HTERT RPE-1 (cell line): Measurements from ENCODE around the gene FHOD3.
"Not testable (repeated sequence)": the region's sequence is repeated elsewhere in the genome, so short reads cannot be mapped to it uniquely, and the experiment has no call there.

Source experiments
- in situ Hi-C: fragments of 300-500 bp; cut with MboI; formaldehyde crosslinking; loops from 4 replicates; pipeline ENCODE4 v1.14.3; 2020; ENCODE audit warnings: low sequenced_read_pairs

The FHOD3 gene

GRCh38 chr18:36719630-36720029 lies 422.1 kb downstream of the FHOD3 start:
- in situ Hi-C loops: no loop called here

GRCh38 chr18:36721351-36721750 lies 423.8 kb downstream of the FHOD3 start:
- in situ Hi-C loops: not testable (repeated sequence)

DNA sequence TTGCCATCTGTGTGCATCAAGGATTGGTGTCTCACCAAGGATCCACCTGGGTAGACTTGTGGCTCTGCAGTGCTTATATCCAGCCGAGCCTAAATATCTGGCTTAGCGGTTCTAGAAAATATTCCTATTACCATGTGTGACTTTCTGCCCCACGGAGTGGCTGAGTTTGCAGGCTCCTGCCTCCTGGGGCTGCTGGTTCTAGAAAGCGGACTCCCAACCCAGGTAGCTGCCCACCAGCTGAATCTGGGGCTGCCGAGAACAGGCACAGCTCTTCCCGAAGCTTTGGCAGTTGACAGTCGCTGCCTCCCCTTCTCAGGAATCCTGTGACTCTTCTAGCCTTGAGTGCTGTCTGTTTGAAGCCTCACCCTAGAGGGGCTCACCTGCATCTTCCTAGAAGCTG lies 426.7 kb downstream of the FHOD3 start:
- in situ Hi-C loops: no loop called here

- in situ Hi-C loops: no loop called here
These were observed 427.1 kb downstream of the FHOD3 start for GRCh38 chr18:36724591-36725001.

GRCh38 chr18:36728345-36728744 lies 430.8 kb downstream of the FHOD3 start:
- in situ Hi-C loops: no loop called here

- in situ Hi-C loops: no loop called here
These were observed 431.7 kb downstream of the FHOD3 start for GRCh38 chr18:36729197-36729596.

GRCh38 chr18:36732264-36732663 lies 434.8 kb downstream of the FHOD3 start:
- in situ Hi-C loops: no loop called here

GRCh38 chr18:36733150-36733549 lies 435.6 kb downstream of the FHOD3 start:
- in situ Hi-C loops: no loop called here

DNA sequence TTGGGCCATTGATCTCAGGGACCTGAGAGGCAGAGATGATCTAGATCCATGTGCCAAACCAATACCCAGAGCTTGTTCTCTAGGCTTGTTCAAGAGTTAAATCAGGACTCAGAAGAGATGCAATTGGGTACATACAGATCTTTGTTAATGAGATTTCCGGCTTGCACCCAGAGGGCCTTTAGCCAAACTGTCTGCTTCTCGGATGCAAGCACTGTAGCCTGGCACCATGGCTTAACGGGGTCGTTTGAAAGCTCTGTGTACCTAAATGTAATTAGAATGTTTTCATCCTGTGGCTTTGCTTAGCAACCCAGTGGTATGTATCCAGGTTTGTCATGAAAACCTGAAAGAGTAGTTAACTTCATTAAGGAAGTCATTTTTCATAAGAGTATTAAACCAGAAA lies 437.1 kb downstream of the FHOD3 start:
- in situ Hi-C loops: no loop called here

DNA sequence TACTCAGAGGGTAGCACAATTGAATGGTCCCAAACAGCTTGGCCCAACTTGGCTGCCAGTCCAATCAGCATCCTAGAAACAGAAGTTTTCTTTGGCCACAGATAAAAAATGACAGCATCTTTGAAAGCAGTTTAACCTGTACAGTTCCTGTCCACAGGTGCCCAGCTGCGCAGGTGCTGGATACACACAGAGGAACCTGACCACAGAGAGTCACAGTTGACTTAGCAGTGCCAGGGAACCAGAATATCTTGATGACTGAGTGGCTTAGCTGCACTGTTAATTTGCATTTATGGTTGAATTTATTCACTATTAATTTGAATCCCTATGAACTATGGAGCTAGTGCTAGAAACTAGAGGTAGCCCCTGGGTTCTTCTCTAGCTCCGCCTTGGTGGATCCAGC lies 437.6 kb downstream of the FHOD3 start:
- in situ Hi-C loops: no loop called here

- in situ Hi-C loops: no loop called here
These were observed 438.6 kb downstream of the FHOD3 start for GRCh38 chr18:36736094-36736493.

- in situ Hi-C loops: no loop called here
These were observed 439.8 kb downstream of the FHOD3 start for GRCh38 chr18:36737316-36737715.

GRCh38 chr18:36744261-36744876 lies 446.9 kb downstream of the FHOD3 start:
- in situ Hi-C loops: no loop called here

GRCh38 chr18:36745219-36745975 lies 447.9 kb downstream of the FHOD3 start:
- in situ Hi-C loops: no loop called here

GRCh38 chr18:36752929-36753865 lies 455.7 kb downstream of the FHOD3 start:
- in situ Hi-C loops: no loop called here

- in situ Hi-C loops: no loop called here
These were observed 458.7 kb downstream of the FHOD3 start for GRCh38 chr18:36756242-36756641.

- in situ Hi-C loops: no loop called here
These were observed 459.6 kb downstream of the FHOD3 start for GRCh38 chr18:36757081-36757480.

DNA sequence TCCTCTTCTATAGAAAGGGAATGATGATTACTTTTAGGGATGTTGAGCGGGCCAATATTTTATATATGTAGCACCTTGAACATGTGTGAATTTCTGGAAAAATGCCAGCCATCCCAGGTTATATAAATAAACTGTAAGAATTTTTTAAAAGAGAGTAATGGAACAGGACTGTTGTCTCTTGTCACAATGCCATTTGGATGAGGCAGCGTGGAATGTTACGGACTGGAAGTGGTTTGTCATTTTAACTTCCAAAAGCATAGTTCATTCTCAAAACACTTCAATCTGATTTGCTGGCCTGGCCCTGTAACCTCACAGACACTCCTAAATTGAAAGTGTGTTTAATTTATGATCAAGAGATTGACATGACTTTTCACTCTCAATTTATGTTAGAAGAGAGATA lies 460.5 kb downstream of the FHOD3 start:
- in situ Hi-C loops: no loop called here

DNA sequence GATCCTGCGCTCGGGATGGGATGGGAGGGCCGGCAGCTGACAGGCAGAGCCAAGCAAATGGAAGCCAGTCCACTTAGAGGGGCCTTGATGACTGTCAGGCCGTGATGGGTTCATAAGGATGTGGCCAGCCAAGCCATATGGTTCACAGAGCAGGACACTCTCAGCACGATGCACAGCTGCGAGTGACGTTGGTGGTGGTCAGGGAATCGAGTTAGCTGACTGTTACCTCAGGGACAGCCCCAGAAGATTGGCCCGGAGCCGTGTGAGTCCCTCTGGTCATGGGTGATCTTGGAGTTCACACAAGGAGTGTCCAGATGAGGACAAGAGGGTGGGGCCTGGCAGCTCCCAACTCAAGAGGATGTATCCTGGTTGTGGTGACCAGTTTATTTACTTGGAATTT lies 461.1 kb downstream of the FHOD3 start:
- in situ Hi-C loops: no loop called here

- in situ Hi-C loops: no loop called here
These were observed 461.8 kb downstream of the FHOD3 start for GRCh38 chr18:36759167-36759776.

DNA sequence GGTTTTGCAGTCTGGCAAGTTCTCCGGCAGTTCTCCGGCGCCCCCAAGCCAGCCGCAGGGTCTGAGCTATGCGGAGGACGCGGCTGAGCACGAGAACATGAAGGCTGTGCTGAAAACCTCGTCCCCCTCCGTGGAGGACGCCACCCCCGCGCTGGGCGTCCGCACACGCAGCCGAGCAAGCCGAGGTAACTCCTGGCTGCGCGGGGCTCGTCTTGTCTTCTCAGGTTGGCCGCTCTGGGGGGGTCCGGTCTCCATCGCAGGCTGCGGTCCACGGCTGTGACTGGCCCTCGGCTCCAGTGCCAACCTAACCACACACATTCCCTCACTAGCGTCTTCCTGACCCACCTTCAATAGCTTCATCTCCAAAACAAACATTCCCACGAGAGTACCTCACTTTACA lies 463.1 kb downstream of the FHOD3 start:
- in situ Hi-C loops: no loop called here
